KBM-7 (cell line): ENCODE results near the gene WDR18.
"Not testable (repeated sequence)": the region's sequence is repeated elsewhere in the genome, so short reads cannot be mapped to it uniquely, and the experiment has no call there.

Experiments used
- DNase-seq: peaks from one replicate; pipeline ENCODE4 v3.0.0-alpha.2; 2015
- in situ Hi-C: fragments of 300-500 bp; cut with MboI; formaldehyde crosslinking; loops from 2 replicates; pipeline ENCODE4 v1.14.3; 2020; ENCODE audit warnings: low sequenced_read_pairs, low pct_unique_long_range_greater_than_20kb, mixed read lengths

Gene WDR18

GRCh38 chr19:1015061-1015781 is 31.1 kb downstream of the WDR18 start:
- in situ Hi-C loops, result no loop called here
- no peak for DNase-seq

GRCh38 chr19:1015782-1016646 is 31.9 kb downstream of the WDR18 start:
- DNase-seq, result no peak
- in situ Hi-C loops, result no loop called here

GRCh38 chr19:1016647-1017114 is 32.5 kb downstream of the WDR18 start:
- in situ Hi-C loops, result no loop called here
- DNase-seq, result no peak

- in situ Hi-C loops, result no loop called here
- DNase-seq, result no peak
These were observed 33.2 kb downstream of the WDR18 start for GRCh38 chr19:1017115-1017905.

- in situ Hi-C loops, result no loop called here
- DNase-seq, result no peak
These were observed 33.8 kb downstream of the WDR18 start for GRCh38 chr19:1017906-1018305.

- DNase-seq, result no peak
- in situ Hi-C loops, result no loop called here
These were observed 34.2 kb downstream of the WDR18 start for GRCh38 chr19:1018393-1018792.

GRCh38 chr19:1018932-1019615 is 34.9 kb downstream of the WDR18 start:
- DNase-seq, result no peak
- in situ Hi-C loops, result no loop called here

- DNase-seq, result no peak
- in situ Hi-C loops, result no loop called here
These were observed 35.4 kb downstream of the WDR18 start for GRCh38 chr19:1019616-1019961.

- DNase-seq, result no peak
- in situ Hi-C loops, result no loop called here
These were observed 36.1 kb downstream of the WDR18 start for GRCh38 chr19:1019980-1020867.

- peak; percentile 97 for DNase-seq
- in situ Hi-C loops, result no loop called here
These were observed 36.8 kb downstream of the WDR18 start, which contains the start of gene TMEM259 for GRCh38 chr19:1020868-1021425. TMEM259 (minus strand) TSS chr19:1021123; CDS start chr19:1020996, 127 bp downstream.

GRCh38 chr19:1023883-1024188 is 39.7 kb downstream of the WDR18 start:
- in situ Hi-C loops, result not testable (repeated sequence)

GRCh38 chr19:1025080-1025479 is 40.9 kb downstream of the WDR18 start:
- in situ Hi-C loops, DNase-seq: not testable (repeated sequence)

More at GRCh38 chr19:1023883-1024188, 39.7 kb downstream of the WDR18 start:
- DNase-seq, result not testable (repeated sequence)

- DNase-seq, result peak; percentile 71
- in situ Hi-C loops, result no loop called here
These were observed 42.0 kb downstream of the WDR18 start, which contains the start of gene CNN2 for GRCh38 chr19:1025960-1026782. CNN2 (plus strand) TSS chr19:1026608; CDS start chr19:1026662, 54 bp downstream.

- in situ Hi-C loops, result no loop called here
- DNase-seq, result peak; percentile 63
These were observed 42.9 kb downstream of the WDR18 start for GRCh38 chr19:1026783-1027649.

- DNase-seq, result no peak
- in situ Hi-C loops, result no loop called here
These were observed 43.5 kb downstream of the WDR18 start for GRCh38 chr19:1027650-1028061.
